HG02588 (cell line): ENCODE measurements around the gene NUDT17.
"Not testable (repeated sequence)": the region's sequence is repeated elsewhere in the genome, so short reads cannot be mapped to it uniquely, and the experiment has no call there.

Experiments used
- ATAC-seq: cut with Tn5 transposase; IDR thresholded peaks from one replicate; pipeline ENCODE4 v1.9.1; 2021; ENCODE audit warnings: mild to moderate bottlenecking, moderate library complexity; ENCODE audit not compliant: unreplicated experiment

The NUDT17 gene

GRCh38 chr1:145845514-145846161, at the start of gene NUDT17:
Gene NUDT17 (plus strand): TSS chr1:145845630. CDS start chr1:145845641, 11 bp downstream.
- ATAC-seq = peak; percentile 66

GRCh38 chr1:145796753-145797152, 48.7 kb upstream of the NUDT17 start:
- no peak for ATAC-seq

GRCh38 chr1:145799806-145800205, 45.6 kb upstream of the NUDT17 start:
- no peak for ATAC-seq

GRCh38 chr1:145804235-145805045, 41.0 kb upstream of the NUDT17 start:
- ATAC-seq = no peak

GRCh38 chr1:145805057-145805456, 40.4 kb upstream of the NUDT17 start:
- ATAC-seq = no peak

GRCh38 chr1:145806408-145806807, 39.0 kb upstream of the NUDT17 start:
- ATAC-seq = no peak

GRCh38 chr1:145806844-145807243, 38.6 kb upstream of the NUDT17 start:
- no peak for ATAC-seq

- not testable (repeated sequence) for ATAC-seq
These were observed 32.2 kb upstream of the NUDT17 start for GRCh38 chr1:145812977-145813810.

GRCh38 chr1:145818095-145818494, 27.3 kb upstream of the NUDT17 start:
- not testable (repeated sequence) for ATAC-seq

- ATAC-seq = not testable (repeated sequence)
These were observed 22.6 kb upstream of the NUDT17 start for GRCh38 chr1:145822779-145823331.

GRCh38 chr1:145823565-145824498, 21.6 kb upstream of the NUDT17 start, which contains the start of the genes POLR3C and RNF115:
Gene POLR3C (plus strand): TSS chr1:145824200. CDS start chr1:145825777, 1,577 bp downstream.
Gene RNF115 (minus strand): TSS chr1:145824095. CDS start chr1:145823873, 222 bp downstream.
- ATAC-seq = peak; percentile 80

- no peak for ATAC-seq
These were observed 21.0 kb upstream of the NUDT17 start for GRCh38 chr1:145824499-145824842.

GRCh38 chr1:145826030-145826429, 19.4 kb upstream of the NUDT17 start:
- ATAC-seq = no peak

GRCh38 chr1:145827966-145828365, 17.5 kb upstream of the NUDT17 start:
- ATAC-seq = no peak

GRCh38 chr1:145828367-145829026, 16.9 kb upstream of the NUDT17 start:
- no peak for ATAC-seq

GRCh38 chr1:145830810-145831209, 14.6 kb upstream of the NUDT17 start:
- not testable (repeated sequence) for ATAC-seq

GRCh38 chr1:145837656-145838055, 7.8 kb upstream of the NUDT17 start:
- ATAC-seq = no peak

- no peak for ATAC-seq
These were observed 2.4 kb upstream of the NUDT17 start for GRCh38 chr1:145843031-145843430.

GRCh38 chr1:145845144-145845513, 301 bp upstream of the NUDT17 start:
- ATAC-seq = peak; percentile 54
